ENCODE measurements around the gene TRAF7. TPM values are rescaled to one million over a fixed set of nuclear protein-coding genes. Genes with fewer than 3 reads are reported as not detected.

Gene TRAF7
- total and polyA plus RNA-seq, 2 of the 13 experiments (the other 11 are each of a cell fraction or from before 2014, with no cell fraction given) = 47.9 to 65.6 TPM

DNA sequence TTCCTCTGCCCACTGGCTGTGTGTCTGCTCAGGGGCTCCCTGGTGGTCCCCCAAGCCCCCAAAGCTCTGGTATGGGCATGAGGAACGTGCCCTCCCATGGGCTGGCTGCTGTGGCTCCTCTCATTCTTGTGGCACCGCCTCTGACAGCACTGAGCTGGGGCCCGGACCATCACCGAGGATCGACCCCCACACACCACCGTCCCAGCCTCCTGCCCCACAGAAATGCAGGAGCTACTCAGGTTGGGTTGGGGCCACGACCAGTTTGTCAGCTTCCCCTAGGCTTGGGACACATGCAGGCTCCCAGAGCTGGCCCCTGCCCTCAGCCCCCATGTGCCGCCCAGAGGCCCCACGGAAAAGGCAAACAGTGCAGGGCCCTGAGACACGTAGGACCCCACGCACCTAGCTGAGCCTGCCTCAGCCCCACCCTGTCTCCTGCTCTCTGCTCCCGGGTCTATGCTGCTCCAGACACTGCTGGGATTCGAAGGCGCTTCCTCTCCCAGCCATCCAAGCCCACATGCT, 44.1 kb downstream of the TRAF7 start:
- no TSS peak for BruUV-seq (replicated peaks)
- Histone ChIP-seq H4K20me1 (ENCODE audit: insufficient read depth, low read length) (no peaks in the 10 kb centered on the region), H3K9ac (ENCODE audit: insufficient read depth, low read depth, low read length) (no peak overlapping the region), H3K4me1 (ENCODE audit: insufficient read depth, low read length) (peaks cover 41% of the 10 kb centered on the region), H3K27ac (ENCODE audit: extremely low read length, insufficient read depth, low read length) (no peak overlapping the region), H3K4me2 (ENCODE audit: low read depth, low read length) (peak overlapping the region; percentile 3; the same call in 1 of the 2 replicates), H2AFZ (ENCODE audit: low read length) (no peak overlapping the region), H3K79me2 (ENCODE audit: insufficient read depth, low read length) (no peaks in the 10 kb centered on the region), H3K9me3 (ENCODE audit: low read length) (no peaks in the 10 kb centered on the region), H3K36me3 (replicated peaks in 1 of 2; ENCODE audit: control insufficient read depth in 1 of 2, insufficient read depth in 2 of 2, low read length in 2 of 2) (no peaks in the 10 kb centered on the region), H3K27me3 (ENCODE audit: control insufficient read depth in 1 of 2, insufficient read depth in 2 of 2, low read length in 2 of 2) (peaks cover 2 to 34% of the 10 kb centered on the region in 2 experiments; a peak in 3 of 5 replicates), H3K4me3 (replicated peaks in 1 of 3; ENCODE audit: insufficient read depth in 1 of 3, low read depth in 2 of 3, low read length in 3 of 3) (no peak overlapping the region; a peak in 1 of 6 replicates)
- in situ Hi-C loops (cut with HindIII; ENCODE audit: extremely low pct_ligation_motif_present, low pct_unique_long_range_greater_than_20kb) = no loop called here
- ChIA-PET CTCF (ENCODE audit: low intra/inter-chr PET ratio, low total read pairs) (no interaction called here), POLR2A (interaction anchor here (1.0 to 1.3 kb wide), 3 partner anchors 16 to 44 kb away, joined by 3 to 5 read pairs (median 4); partner anchors contain the start of genes PGP and TRAF7)
- ATAC-seq = peak; percentile 5; the same call in 1 of the 3 replicates
- TF ChIP-seq SPEN (CRISPR knock-in tag; IDR thresholded peaks at IDR 0.05; ENCODE audit: low read depth) = no peak
- TF ChIP-seq GABPB1 (CRISPR knock-in tag; IDR thresholded peaks at IDR 0.05) = 0 out of 2 replicates have a peak, but pooled peaks have one; percentile 20
- intact Hi-C loops (cut with micrococcal nuclease; ENCODE audit: unreplicated experiment) = loop anchor here (5.0 kb wide), 2 partner anchors 37 to 53 kb away; partner anchors contain the start of gene ECI1
- FAIRE-seq = no peak
- no peak for DNase-seq (ENCODE audit: low spot score)
- 0% methylated on average over 2 of the region's 14 CpGs for WGBS (ENCODE audit: low lambda C conversion rate)

DNA sequence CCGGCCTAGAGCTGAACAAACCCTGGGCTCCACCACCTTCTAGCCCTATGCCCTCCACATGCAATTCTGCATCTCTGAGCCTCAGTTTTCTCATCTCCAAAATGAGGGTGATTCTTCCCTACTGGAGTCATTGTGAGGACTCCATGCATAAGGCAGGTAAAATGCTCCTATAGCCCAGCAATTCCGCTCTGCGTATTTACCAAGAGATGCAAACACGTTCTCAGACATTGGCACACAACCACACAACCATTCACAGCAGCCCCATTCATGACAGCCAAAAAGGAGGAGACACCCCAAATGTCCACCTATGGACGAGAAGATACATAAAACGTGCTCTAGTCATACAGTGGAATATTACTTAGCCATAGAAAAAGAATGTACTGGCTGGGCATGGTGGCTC, 44.7 kb downstream of the TRAF7 start:
- BruUV-seq (replicated peaks) = no TSS peak
- no peak for DNase-seq (ENCODE audit: low spot score)
- ChIA-PET CTCF (ENCODE audit: low intra/inter-chr PET ratio, low total read pairs) (no interaction called here), POLR2A (interaction anchor here (1.3 kb wide), 1 partner anchor 45 kb away, joined by 5 read pairs; the partner anchor contains the start of gene TRAF7)
- peaks cover 2 to 34% of the 10 kb centered on the region in 2 experiments; a peak in 3 of 5 replicates for H3K27me3 ChIP-seq (ENCODE audit: control insufficient read depth in 1 of 2, insufficient read depth in 2 of 2, low read length in 2 of 2)
- H3K9ac ChIP-seq (ENCODE audit: insufficient read depth, low read depth, low read length) = no peak overlapping the region
- in situ Hi-C loops (cut with HindIII; ENCODE audit: extremely low pct_ligation_motif_present, low pct_unique_long_range_greater_than_20kb) (no loop called here), intact Hi-C loops (cut with micrococcal nuclease; ENCODE audit: unreplicated experiment) (no loop called here)
- ATAC-seq = no peak
- H3K27ac ChIP-seq (ENCODE audit: extremely low read length, insufficient read depth, low read length) = no peak overlapping the region
- no peaks in the 10 kb centered on the region for H4K20me1 ChIP-seq (ENCODE audit: insufficient read depth, low read length)
- H2AFZ ChIP-seq (ENCODE audit: low read length) = no peak overlapping the region
- no peaks in the 10 kb centered on the region for H3K9me3 ChIP-seq (ENCODE audit: low read length)
- no peak for FAIRE-seq
- no peak overlapping the region for H3K4me2 ChIP-seq (ENCODE audit: low read depth, low read length)
- peaks cover 37% of the 10 kb centered on the region for H3K4me1 ChIP-seq (ENCODE audit: insufficient read depth, low read length)
- H3K79me2 ChIP-seq (ENCODE audit: insufficient read depth, low read length) = no peaks in the 10 kb centered on the region
- 51% methylated on average over 6 of the region's 6 CpGs for WGBS (ENCODE audit: low lambda C conversion rate)
- no peaks in the 10 kb centered on the region for H3K36me3 ChIP-seq (replicated peaks in 1 of 2; ENCODE audit: control insufficient read depth in 1 of 2, insufficient read depth in 2 of 2, low read length in 2 of 2)
- H3K4me3 ChIP-seq (replicated peaks in 1 of 3; ENCODE audit: insufficient read depth in 1 of 3, low read depth in 2 of 3, low read length in 3 of 3) = no peak overlapping the region
- TF ChIP-seq AHR (CRISPR knock-in tag; IDR thresholded peaks at IDR 0.05) (no peak), CAMTA2 (CRISPR knock-in tag; IDR thresholded peaks at IDR 0.05; ENCODE audit: borderline replicate concordance) (no peak), SMARCC2 (IDR thresholded peaks at IDR 0.05) (no peak), KAT2B (IDR thresholded peaks at IDR 0.05; ENCODE audit: borderline replicate concordance, low read depth, low read length) (no peak), SMYD3 (CRISPR knock-in tag; IDR thresholded peaks at IDR 0.05) (no peak), ZFP90 (CRISPR knock-in tag; IDR thresholded peaks at IDR 0.05; ENCODE audit: borderline replicate concordance) (no peak), EHMT2 (IDR thresholded peaks at IDR 0.05; ENCODE audit: borderline replicate concordance, low read depth, low read length) (no peak), CBX5 (CRISPR knock-in tag; IDR thresholded peaks at IDR 0.05; ENCODE audit: borderline replicate concordance) (no peak), CCDC6 (CRISPR knock-in tag; IDR thresholded peaks at IDR 0.05) (no peak), HCFC1 (IDR thresholded peaks at IDR 0.05; ENCODE audit: low read depth, low read length) (no peak), KLF13 (CRISPR knock-in tag; IDR thresholded peaks at IDR 0.05) (no peak), SATB2 (CRISPR knock-in tag; IDR thresholded peaks at IDR 0.05) (no peak), BRCA1 (CRISPR knock-in tag; IDR thresholded peaks at IDR 0.05) (no peak), ZNF747 (CRISPR knock-in tag; IDR thresholded peaks at IDR 0.05; ENCODE audit: borderline replicate concordance) (no peak), TBP (CRISPR knock-in tag; IDR thresholded peaks at IDR 0.05) (no peak), SPEN (CRISPR knock-in tag; IDR thresholded peaks at IDR 0.05; ENCODE audit: low read depth) (no peak), SMARCE1 (IDR thresholded peaks at IDR 0.05; ENCODE audit: borderline replicate concordance) (no peak), NFIB (CRISPR knock-in tag; IDR thresholded peaks at IDR 0.05; ENCODE audit: borderline replicate concordance) (no peak)
- TF ChIP-seq, protein P1, sequence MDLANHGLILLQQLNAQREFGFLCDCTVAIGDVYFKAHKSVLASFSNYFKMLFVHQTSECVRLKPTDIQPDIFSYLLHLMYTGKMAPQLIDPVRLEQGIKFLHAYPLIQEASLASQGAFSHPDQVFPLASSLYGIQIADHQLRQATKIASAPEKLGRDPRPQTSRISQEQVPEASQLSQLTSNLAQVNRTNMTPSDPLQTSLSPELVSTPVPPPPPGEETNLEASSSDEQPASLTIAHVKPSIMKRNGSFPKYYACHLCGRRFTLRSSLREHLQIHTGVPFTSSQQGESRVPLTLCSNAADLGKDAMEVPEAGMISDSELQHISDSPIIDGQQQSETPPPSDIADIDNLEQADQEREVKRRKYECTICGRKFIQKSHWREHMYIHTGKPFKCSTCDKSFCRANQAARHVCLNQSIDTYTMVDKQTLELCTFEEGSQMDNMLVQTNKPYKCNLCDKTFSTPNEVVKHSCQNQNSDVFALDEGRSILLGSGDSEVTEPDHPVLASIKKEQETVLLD (CRISPR knock-in tag; IDR thresholded peaks at IDR 0.05; ENCODE audit: low read depth) = no peak
